ENCODE data around the gene MRPL33. TPM values are rescaled to one million over a fixed set of nuclear protein-coding genes. Genes with fewer than 3 reads are reported as not detected.

Gene MRPL33
- total RNA-seq, 2 donors from 2014 or later: 26.5 to 92.0 TPM

DNA sequence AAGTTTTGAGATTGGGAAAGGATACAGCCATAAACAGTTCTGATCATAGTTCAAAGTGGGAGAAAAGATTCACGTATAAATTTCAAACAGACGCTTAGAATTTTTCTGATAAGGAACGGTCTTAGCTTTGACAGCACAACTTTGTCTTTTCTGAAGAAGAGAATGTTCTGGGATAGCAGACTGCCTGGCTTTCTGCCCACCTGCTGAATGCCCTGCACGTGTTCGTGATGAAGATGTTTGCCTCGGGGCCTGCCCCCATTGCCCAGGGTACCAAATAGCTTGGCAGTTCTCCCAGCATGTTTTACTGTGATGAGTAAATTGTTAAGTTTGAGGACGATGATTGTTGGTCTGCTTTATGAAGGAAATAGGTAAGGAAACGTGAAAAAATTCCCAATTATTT is 4.6 kb downstream of the MRPL33 start:
- intact Hi-C loops (cut with DNase I): no loop called here
- Histone ChIP-seq H3K4me1 (peaks cover 37% of the 10 kb centered on the region), H3K27ac (peak overlapping the region in 1 of 4 donors; percentile 7), H3K4me3 (no peak overlapping the region), H3K36me3 (replicated peaks in 1 of 2; ENCODE audit: insufficient read depth in 1 of 2, low read depth in 2 of 2) (no peaks in the 10 kb centered on the region), H3K27me3 (no peaks in the 10 kb centered on the region), H3K9me3 (no peaks in the 10 kb centered on the region)
- WGBS, 2 donors: 27 to 34% methylated on average over 8 of the region's 8 CpGs
- ATAC-seq (no peak), DNase-seq (peak in 2 of 4 donors; percentile 32 to 38)
- no peak for TF ChIP-seq POLR2A (IDR thresholded peaks at IDR 0.05)
- TF ChIP-seq, protein P1, sequence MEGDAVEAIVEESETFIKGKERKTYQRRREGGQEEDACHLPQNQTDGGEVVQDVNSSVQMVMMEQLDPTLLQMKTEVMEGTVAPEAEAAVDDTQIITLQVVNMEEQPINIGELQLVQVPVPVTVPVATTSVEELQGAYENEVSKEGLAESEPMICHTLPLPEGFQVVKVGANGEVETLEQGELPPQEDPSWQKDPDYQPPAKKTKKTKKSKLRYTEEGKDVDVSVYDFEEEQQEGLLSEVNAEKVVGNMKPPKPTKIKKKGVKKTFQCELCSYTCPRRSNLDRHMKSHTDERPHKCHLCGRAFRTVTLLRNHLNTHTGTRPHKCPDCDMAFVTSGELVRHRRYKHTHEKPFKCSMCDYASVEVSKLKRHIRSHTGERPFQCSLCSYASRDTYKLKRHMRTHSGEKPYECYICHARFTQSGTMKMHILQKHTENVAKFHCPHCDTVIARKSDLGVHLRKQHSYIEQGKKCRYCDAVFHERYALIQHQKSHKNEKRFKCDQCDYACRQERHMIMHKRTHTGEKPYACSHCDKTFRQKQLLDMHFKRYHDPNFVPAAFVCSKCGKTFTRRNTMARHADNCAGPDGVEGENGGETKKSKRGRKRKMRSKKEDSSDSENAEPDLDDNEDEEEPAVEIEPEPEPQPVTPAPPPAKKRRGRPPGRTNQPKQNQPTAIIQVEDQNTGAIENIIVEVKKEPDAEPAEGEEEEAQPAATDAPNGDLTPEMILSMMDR (IDR thresholded peaks at IDR 0.05): no peak

DNA sequence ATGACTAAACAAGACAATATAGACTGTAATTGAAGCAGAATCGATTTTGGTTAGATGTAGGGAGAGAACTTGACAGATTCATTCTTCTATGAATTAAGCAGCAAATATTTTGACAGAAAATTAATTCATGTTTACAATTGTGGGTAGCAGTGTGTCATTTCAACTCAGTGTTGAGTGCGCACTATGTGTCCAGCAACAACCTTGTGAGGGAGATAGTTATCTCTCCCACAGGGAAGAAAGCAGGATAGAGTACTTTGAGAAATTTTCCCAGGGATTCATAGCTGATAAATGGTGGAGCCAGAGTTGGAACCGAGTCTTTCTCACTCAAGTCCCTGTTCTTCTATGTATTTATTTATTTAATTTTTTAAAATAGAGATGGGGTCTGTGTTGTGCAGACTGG is 5.2 kb downstream of the MRPL33 start:
- Histone ChIP-seq H3K9me3 (no peaks in the 10 kb centered on the region), H3K36me3 (replicated peaks in 1 of 2; ENCODE audit: insufficient read depth in 1 of 2, low read depth in 2 of 2) (no peaks in the 10 kb centered on the region), H3K27me3 (no peaks in the 10 kb centered on the region), H3K27ac (no peak overlapping the region), H3K4me3 (no peak overlapping the region), H3K4me1 (peaks cover 36% of the 10 kb centered on the region)
- intact Hi-C loops (cut with DNase I): no loop called here
- ATAC-seq (no peak), DNase-seq (no peak)
- WGBS, 2 donors: 68 to 75% methylated on average over 3 of the region's 3 CpGs
- TF ChIP-seq, protein P1 (IDR thresholded peaks at IDR 0.05): no peak
- no peak for TF ChIP-seq POLR2A (IDR thresholded peaks at IDR 0.05)

DNA sequence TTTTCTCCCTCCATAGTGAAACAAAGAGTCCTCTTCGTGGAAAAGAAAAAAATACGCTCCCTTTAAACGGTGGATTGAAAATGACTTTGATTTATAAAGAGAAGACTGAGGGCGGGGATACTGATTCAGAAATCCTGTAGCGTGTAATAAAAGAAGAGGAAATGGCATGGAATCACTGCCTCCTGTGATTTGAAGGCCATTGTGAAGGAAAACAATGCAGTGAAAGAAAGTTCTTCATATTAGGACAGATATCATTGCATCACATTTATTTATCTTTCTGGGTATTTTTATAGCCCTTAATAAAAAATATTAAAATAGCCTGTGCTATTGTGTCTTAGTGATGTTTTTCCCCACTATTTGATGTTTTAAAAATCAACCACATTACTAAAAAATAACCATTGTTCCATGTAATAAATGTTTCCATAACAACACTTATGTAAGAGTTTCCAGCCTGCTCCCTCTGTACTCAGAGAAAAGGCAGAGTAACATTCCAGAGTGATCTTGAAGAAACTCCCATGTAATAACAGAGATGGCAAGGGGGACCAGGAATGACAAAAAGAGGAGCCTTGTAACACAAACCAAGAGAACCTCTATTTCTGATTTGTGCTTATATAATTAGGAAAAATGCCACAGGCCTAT is 8.0 kb downstream of the MRPL33 start:
- peaks cover 12% of the 10 kb centered on the region for H3K4me1 ChIP-seq
- no peaks in the 10 kb centered on the region for H3K27me3 ChIP-seq
- no peaks in the 10 kb centered on the region for H3K9me3 ChIP-seq
- WGBS, 2 donors: 72 to 87% methylated on average over 5 of the region's 5 CpGs
- peak overlapping the region in 1 of 4 donors; percentile 2 for H3K27ac ChIP-seq
- no peak for TF ChIP-seq POLR2A (IDR thresholded peaks at IDR 0.05)
- TF ChIP-seq, protein P1 (IDR thresholded peaks at IDR 0.05): no peak
- ATAC-seq (no peak), DNase-seq (no peak)
- no peak overlapping the region for H3K4me3 ChIP-seq
- no peaks in the 10 kb centered on the region for H3K36me3 ChIP-seq (replicated peaks in 1 of 2; ENCODE audit: insufficient read depth in 1 of 2, low read depth in 2 of 2)
- intact Hi-C loops (cut with DNase I): no loop called here

DNA sequence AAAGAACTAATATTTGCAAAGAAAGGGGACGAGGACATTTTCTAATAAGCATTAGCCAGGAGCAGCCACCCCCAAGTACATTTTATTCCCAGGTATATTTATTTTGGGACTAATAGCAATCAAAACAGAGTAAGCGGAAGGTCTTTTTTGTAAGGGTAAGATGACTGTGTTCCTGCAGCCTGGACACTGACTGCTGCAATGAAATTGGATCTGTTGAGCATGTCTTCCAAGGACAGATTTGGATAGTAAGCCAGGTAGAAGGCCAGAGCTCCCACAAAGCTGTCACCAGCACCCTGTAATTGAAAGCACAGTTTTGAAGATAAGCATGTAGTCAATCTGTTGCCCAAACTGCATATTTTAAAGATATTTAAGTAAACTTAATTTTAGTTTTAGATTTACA is 10.0 kb downstream of the MRPL33 start:
- WGBS, 2 donors: 48 to 67% methylated on average over 2 of the region's 2 CpGs
- intact Hi-C loops (cut with DNase I): no loop called here
- Histone ChIP-seq H3K27me3 (no peaks in the 10 kb centered on the region), H3K9me3 (no peaks in the 10 kb centered on the region), H3K27ac (no peak overlapping the region), H3K36me3 (replicated peaks in 1 of 2; ENCODE audit: insufficient read depth in 1 of 2, low read depth in 2 of 2) (no peaks in the 10 kb centered on the region), H3K4me3 (no peak overlapping the region), H3K4me1 (no peaks in the 10 kb centered on the region)
- no peak for TF ChIP-seq POLR2A (IDR thresholded peaks at IDR 0.05)
- TF ChIP-seq, protein P1 (IDR thresholded peaks at IDR 0.05): no peak
- DNase-seq (no peak), ATAC-seq (no peak)

GRCh38 chr2:27782701-27783100 is 11.2 kb downstream of the MRPL33 start:
- ATAC-seq (no peak), DNase-seq (no peak)
- H3K36me3 ChIP-seq (replicated peaks in 1 of 2; ENCODE audit: insufficient read depth in 1 of 2, low read depth in 2 of 2): no peaks in the 10 kb centered on the region
- no peak overlapping the region for H3K27ac ChIP-seq
- H3K4me3 ChIP-seq: no peak overlapping the region
- H3K9me3 ChIP-seq: no peaks in the 10 kb centered on the region
- H3K4me1 ChIP-seq: no peaks in the 10 kb centered on the region
- TF ChIP-seq POLR2A (IDR thresholded peaks at IDR 0.05): no peak
- TF ChIP-seq, protein P1 (IDR thresholded peaks at IDR 0.05): no peak
- intact Hi-C loops (cut with DNase I): no loop called here
- H3K27me3 ChIP-seq: no peaks in the 10 kb centered on the region
- WGBS, 2 donors: 89% methylated on average over 1 of the region's 1 CpG
